Type B pancreatic cell (in vitro differentiated cells): ENCODE results near the gene PAQR7. TPM values are rescaled to one million over a fixed set of nuclear protein-coding genes. Genes with fewer than 3 reads are reported as not detected.

Experiments
- DNase-seq: peaks from one replicate; pipeline ENCODE4 v3.0.0; 2021; ENCODE audit warnings: mixed read lengths; ENCODE audit not compliant: unreplicated experiment; ENCODE audit errors: extremely low spot score
- H3K27ac Mint-ChIP-seq: 2 replicates; pipeline ENCODE4 v1.8.0; 2021; ENCODE audit warnings: mild to moderate bottlenecking, mixed read lengths
- H3K27me3 Mint-ChIP-seq: 2 replicates; pipeline ENCODE4 v1.8.0; 2021; ENCODE audit warnings: mixed read lengths
- H3K36me3 Mint-ChIP-seq: 2 replicates; pipeline ENCODE4 v1.8.0; 2021; ENCODE audit warnings: mixed read lengths
- H3K4me1 Mint-ChIP-seq: one replicate; pipeline ENCODE4 v1.8.0; 2021; ENCODE audit warnings: mixed read lengths; ENCODE audit not compliant: unreplicated experiment
- H3K4me3 Mint-ChIP-seq: 2 replicates; pipeline ENCODE4 v1.8.0; 2021; ENCODE audit warnings: mild to moderate bottlenecking, mixed read lengths
- H3K9me3 Mint-ChIP-seq: 2 replicates; pipeline ENCODE4 v1.8.0; 2021; ENCODE audit warnings: mixed read lengths
- total RNA-seq: library from RNA; stranded (reverse); gene quantifications from 2 replicates; pipeline ENCODE4 v1.2.1, GENCODE V29; 2021; ENCODE audit warnings: low replicate concordance
- TF ChIP-seq, protein P1 (sequence below): fragments of 200-600 bp; sonication (generic); conservative IDR thresholded peaks from 2 replicates; pipeline ENCODE4 v1.5.0; 2021; ENCODE audit warnings: antibody characterized with exemption, mild to moderate bottlenecking

PAQR7 gene
- total RNA-seq, 1 donor from 2014 or later = 24.3 TPM

DNA sequence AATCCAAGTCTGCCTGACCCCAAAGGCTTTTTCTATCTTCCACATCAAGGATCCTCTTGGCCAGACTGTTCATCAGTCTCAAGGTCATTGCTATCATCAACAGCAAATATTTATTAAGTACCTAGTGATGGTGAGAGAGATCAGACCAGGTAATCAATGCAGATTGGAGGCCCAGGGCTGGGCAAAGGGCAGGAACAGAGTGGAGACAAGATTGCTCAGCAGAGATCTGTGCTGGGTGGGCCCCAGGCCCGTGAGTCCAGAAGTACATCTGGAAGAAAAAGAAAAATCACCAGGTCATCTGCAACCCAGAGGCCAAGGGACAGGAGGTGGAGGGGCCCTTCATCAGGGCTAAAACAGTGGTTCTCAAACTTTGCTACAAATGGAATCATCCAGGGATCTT lies 10.1 kb upstream of the PAQR7 start:
- H3K27me3 Mint-ChIP-seq = no peaks in the 10 kb centered on the region

DNA sequence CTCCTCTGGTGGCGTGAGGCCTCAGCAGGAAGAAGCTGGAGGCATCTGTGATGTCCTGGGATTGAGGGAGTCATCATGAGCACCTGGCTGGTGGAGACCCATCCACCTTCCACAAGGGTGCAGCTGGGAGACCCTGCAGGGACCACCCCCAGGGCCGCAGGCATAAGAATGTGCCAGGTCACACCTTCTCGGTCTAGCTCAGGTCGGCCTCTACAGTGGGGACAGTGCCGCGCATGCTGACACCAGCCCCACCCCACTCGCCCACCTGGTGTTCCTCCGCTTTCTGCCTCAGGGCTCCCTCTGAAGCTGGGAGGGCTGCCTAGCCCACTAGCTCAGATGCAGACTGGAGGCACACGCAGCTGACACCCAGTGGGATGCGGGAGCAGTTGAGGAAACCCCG lies 5.8 kb upstream of the PAQR7 start:
- TF ChIP-seq, protein P1, sequence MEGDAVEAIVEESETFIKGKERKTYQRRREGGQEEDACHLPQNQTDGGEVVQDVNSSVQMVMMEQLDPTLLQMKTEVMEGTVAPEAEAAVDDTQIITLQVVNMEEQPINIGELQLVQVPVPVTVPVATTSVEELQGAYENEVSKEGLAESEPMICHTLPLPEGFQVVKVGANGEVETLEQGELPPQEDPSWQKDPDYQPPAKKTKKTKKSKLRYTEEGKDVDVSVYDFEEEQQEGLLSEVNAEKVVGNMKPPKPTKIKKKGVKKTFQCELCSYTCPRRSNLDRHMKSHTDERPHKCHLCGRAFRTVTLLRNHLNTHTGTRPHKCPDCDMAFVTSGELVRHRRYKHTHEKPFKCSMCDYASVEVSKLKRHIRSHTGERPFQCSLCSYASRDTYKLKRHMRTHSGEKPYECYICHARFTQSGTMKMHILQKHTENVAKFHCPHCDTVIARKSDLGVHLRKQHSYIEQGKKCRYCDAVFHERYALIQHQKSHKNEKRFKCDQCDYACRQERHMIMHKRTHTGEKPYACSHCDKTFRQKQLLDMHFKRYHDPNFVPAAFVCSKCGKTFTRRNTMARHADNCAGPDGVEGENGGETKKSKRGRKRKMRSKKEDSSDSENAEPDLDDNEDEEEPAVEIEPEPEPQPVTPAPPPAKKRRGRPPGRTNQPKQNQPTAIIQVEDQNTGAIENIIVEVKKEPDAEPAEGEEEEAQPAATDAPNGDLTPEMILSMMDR = no peak
- no peaks in the 10 kb centered on the region for H3K36me3 Mint-ChIP-seq
- no peak overlapping the region for H3K4me3 Mint-ChIP-seq
- H3K9me3 Mint-ChIP-seq = no peaks in the 10 kb centered on the region
- H3K27me3 Mint-ChIP-seq = no peaks in the 10 kb centered on the region
- no peak overlapping the region for H3K27ac Mint-ChIP-seq
- peaks cover 29% of the 10 kb centered on the region for H3K4me1 Mint-ChIP-seq
- no peak for DNase-seq

More for the DNA sequence above, 10.1 kb upstream of the PAQR7 start:
- H3K36me3 Mint-ChIP-seq = no peaks in the 10 kb centered on the region
- H3K4me3 Mint-ChIP-seq = peak overlapping the region; percentile 17
- peaks cover 4% of the 10 kb centered on the region for H3K9me3 Mint-ChIP-seq
- TF ChIP-seq, protein P1 = no peak
- peaks cover 28% of the 10 kb centered on the region for H3K4me1 Mint-ChIP-seq
- peak overlapping the region; percentile 11 for H3K27ac Mint-ChIP-seq
- DNase-seq = no peak

DNA sequence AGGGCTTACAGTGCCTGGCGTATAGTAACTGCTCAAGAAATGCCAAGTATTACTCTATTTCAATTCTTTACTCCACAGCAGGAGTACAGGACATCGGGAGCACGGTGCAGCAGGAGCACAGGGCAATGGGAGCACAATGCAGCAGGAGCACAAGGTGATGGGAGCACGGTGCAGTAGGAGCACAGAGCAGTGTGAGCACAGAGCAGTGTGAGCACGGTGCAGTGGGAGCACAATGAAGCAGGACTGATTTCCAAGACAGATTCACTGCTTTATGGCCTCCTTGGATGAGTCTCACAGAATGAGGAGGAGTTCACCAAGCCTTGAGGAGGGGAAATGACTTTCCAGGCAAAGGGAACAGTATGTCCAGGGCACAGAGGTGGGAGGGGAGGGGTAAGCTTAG lies 5.0 kb upstream of the PAQR7 start:
- H3K27ac Mint-ChIP-seq = peak overlapping the region; percentile 78
- TF ChIP-seq, protein P1 = no peak
- H3K36me3 Mint-ChIP-seq = no peaks in the 10 kb centered on the region
- no peak overlapping the region for H3K4me3 Mint-ChIP-seq
- peaks cover 25% of the 10 kb centered on the region for H3K4me1 Mint-ChIP-seq
- no peak for DNase-seq
- H3K27me3 Mint-ChIP-seq = no peaks in the 10 kb centered on the region
- H3K9me3 Mint-ChIP-seq = no peaks in the 10 kb centered on the region

DNA sequence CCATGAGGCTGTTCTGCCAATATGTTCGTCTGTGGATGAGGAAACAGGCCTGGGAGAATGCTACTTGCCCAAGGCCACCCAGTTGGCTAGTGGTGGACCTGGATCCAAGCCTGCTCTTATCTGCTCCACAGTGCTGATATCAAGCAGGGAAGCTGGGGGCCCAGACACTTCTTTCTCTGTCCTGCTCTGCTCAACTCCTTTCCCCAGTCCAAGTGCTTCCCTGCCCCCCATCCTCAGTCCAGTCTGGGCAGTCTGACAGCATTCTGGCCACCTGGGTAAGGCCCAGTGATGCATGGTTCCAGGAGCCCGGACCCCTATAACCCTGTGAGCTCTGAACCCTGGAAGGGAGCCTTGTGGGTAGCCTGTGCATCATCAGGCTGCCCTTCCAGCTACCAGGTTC lies 4.2 kb upstream of the PAQR7 start:
- TF ChIP-seq, protein P1 = no peak
- H3K9me3 Mint-ChIP-seq = no peaks in the 10 kb centered on the region
- H3K36me3 Mint-ChIP-seq = no peaks in the 10 kb centered on the region
- H3K4me1 Mint-ChIP-seq = peaks cover 24% of the 10 kb centered on the region
- no peak for DNase-seq
- H3K27ac Mint-ChIP-seq = peak overlapping the region; percentile 78
- H3K27me3 Mint-ChIP-seq = no peaks in the 10 kb centered on the region
- peak overlapping the region; percentile 25 for H3K4me3 Mint-ChIP-seq

DNA sequence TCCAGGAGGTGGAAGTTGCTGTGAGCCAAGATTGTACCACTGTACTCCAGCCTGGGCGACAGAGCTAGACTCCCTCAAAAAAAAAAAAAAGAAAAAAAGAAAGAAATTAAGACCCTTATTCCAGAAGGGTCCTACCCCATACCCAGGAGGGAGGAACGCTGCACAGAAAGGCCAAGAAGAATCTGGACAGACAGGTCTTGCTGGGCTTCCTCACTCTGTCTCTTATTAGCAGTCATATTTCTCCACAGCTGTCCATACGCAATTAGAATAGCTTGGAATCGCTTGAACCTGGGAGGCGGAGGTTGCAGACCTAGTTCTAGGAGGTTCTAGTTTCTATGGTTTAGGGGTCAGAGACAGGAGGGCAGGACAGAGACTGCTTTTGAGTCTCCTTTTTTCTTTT lies 3.2 kb upstream of the PAQR7 start:
- TF ChIP-seq, protein P1 = no peak
- Mint-ChIP-seq H3K4me1 (peaks cover 24% of the 10 kb centered on the region), H3K4me3 (peak overlapping the region; percentile 34), H3K36me3 (no peaks in the 10 kb centered on the region), H3K9me3 (no peaks in the 10 kb centered on the region), H3K27me3 (no peaks in the 10 kb centered on the region), H3K27ac (peak overlapping the region; percentile 78)
- DNase-seq = no peak

DNA sequence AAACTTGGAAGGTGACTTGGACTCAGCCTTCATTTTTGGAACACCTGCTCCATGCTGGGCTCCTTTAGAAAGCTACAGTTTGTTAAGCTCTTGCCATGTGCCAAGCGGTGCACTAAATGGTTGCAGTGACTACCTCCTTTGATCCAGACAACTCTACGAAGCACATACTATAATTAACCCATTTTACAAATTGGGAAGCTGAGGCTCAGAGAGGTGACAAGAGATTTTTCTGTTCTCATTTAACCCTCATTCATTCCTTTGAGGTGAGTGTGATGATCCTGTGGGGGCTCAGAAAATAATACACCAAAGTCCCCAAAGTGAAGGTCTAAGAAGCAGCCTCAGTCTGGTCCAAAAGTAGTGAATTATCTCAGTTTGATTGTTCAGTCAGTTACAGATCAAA lies 1.6 kb upstream of the PAQR7 start:
- Mint-ChIP-seq H3K27ac (no peak overlapping the region), H3K36me3 (no peaks in the 10 kb centered on the region), H3K4me3 (no peak overlapping the region), H3K9me3 (no peaks in the 10 kb centered on the region), H3K27me3 (no peaks in the 10 kb centered on the region), H3K4me1 (peaks cover 33% of the 10 kb centered on the region)
- DNase-seq = no peak
- TF ChIP-seq, protein P1 = no peak
